HFFc6 (cell line): ENCODE measurements around the gene RNF112. TPM values are rescaled to one million over a fixed set of nuclear protein-coding genes. Genes with fewer than 3 reads are reported as not detected.

ENCODE experiments used
- DNase-seq: peaks from one replicate; pipeline ENCODE4 v3.0.0-alpha.2; 2018
- H3K27ac Mint-ChIP-seq: 2 replicates; pipeline ENCODE4 v1.8.0; 2020; ENCODE audit warnings: mild to moderate bottlenecking, mixed read lengths
- H3K27me3 Mint-ChIP-seq: 2 replicates; pipeline ENCODE4 v1.8.0; 2021; ENCODE audit warnings: mild to moderate bottlenecking, moderate library complexity, mixed read lengths; ENCODE audit not compliant: insufficient read depth
- H3K36me3 Mint-ChIP-seq: 2 replicates; pipeline ENCODE4 v1.8.0; 2021; ENCODE audit warnings: low read depth, mixed read lengths
- H3K4me1 Mint-ChIP-seq: 2 replicates; pipeline ENCODE4 v1.8.0; 2020; ENCODE audit warnings: low read depth, mixed read lengths
- H3K4me3 Mint-ChIP-seq: 2 replicates; pipeline ENCODE4 v1.8.0; 2020; ENCODE audit warnings: mild to moderate bottlenecking, moderate library complexity, mixed read lengths
- H3K9me3 Mint-ChIP-seq: 2 replicates; pipeline ENCODE4 v1.8.0; 2020; ENCODE audit warnings: mild to moderate bottlenecking, mixed read lengths
- total RNA-seq, 6 experiments: library from RNA; stranded (reverse); fragmentation: NEBNext Ultra II Directional; extraction: Animal tissue kit (Norgen Biotek cat#: 25700); gene quantifications; 2 replicates in 1 of 6; 3 replicates in 5 of 6; pipeline ENCODE4 v1.2.3, GENCODE V29; 2021
- TF ChIP-seq, protein P1 (sequence below): fragments of 200-600 bp; sonication (generic); IDR thresholded peaks from 2 replicates; pipeline ENCODE4 v1.5.0; 2021; ENCODE audit warnings: antibody characterized with exemption, mild to moderate bottlenecking

RNF112 gene
- total RNA-seq, 6 experiments from 2014 or later, result 0.40 to 1.2 (median 0.73) TPM

DNA sequence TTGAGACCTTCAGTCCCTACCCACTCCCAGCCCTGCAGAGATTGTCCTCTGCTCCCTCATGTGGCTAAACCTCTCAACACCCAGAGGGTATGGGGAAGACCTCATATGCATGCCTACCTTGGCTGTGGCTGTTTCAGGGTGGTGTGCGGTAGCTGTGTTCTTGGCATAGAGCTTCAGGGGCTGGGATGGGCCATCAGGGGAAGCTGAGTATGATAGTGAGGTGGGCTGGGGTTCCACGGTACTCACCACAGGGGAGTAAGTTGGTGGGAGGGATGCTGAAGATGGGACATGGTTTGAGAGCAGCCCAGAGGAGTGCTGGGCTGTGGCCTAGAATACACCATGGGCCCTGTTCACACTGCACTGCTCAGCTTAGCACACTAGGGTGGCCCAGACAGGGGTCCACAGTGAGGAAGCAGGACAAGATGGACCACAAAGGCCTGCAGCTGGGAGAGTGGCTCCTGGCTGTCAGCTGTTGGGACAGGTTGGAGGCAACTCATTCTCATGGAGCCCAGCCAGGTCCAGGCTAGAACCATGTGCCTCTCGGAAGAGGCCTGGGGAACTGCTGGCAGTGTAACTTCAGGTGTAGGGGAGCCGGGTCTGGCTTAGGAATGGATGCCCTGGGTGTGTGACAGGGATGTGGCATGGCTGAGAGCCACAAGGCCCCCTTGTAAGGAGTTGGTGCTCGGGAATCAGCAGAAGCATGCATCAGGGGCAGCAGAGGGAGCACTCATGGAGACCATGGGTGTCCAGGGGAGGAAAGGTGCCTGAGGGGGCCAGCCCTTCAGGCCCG lies 27.2 kb upstream of the RNF112 start:
- H3K9me3 Mint-ChIP-seq, result no peaks in the 10 kb centered on the region

DNA sequence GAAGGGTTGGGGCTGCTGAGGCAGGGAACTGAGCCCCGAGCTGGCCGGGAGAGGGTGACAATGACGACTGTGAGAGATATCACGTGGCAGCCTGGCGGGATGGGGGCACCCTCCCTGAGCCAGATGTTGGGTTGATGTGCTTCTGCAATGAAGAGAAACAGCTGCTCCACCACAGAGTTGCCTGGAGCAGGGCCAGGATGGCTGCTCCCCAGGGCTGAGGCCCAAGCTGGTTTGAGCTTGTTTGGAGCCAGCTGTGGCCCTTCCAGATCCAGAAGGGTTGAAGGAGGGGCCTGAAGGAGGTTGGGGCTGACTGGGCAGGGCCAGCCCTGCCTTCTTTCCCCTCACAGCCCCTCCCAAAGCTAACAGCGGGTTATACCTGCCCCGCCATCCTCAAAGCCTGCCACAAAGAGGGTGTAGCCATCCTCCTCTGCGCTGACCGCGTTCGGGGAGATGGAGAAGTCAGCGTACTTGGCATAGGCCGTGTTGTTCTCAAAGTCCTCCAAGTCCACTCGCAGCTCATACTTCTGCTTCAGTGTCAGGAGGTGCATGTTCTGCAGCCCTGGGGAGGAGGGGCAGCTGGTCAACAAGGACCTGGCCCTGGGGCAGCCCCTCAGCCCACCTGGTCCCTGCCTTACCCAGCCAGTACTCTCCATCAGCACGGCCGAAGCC lies 26.2 kb upstream of the RNF112 start:
- H3K27ac Mint-ChIP-seq, result peak overlapping the region; percentile 95

More for the DNA sequence above, 27.2 kb upstream of the RNF112 start:
- Mint-ChIP-seq H3K27ac (peak overlapping the region; percentile 95), H3K4me3 (peak overlapping the region; percentile 2; the same call in 1 of the 2 replicates), H3K27me3 (no peaks in the 10 kb centered on the region), H3K4me1 (peaks cover 67% of the 10 kb centered on the region), H3K36me3 (peaks cover 24% of the 10 kb centered on the region)
- no peak for DNase-seq
- TF ChIP-seq, protein P1, sequence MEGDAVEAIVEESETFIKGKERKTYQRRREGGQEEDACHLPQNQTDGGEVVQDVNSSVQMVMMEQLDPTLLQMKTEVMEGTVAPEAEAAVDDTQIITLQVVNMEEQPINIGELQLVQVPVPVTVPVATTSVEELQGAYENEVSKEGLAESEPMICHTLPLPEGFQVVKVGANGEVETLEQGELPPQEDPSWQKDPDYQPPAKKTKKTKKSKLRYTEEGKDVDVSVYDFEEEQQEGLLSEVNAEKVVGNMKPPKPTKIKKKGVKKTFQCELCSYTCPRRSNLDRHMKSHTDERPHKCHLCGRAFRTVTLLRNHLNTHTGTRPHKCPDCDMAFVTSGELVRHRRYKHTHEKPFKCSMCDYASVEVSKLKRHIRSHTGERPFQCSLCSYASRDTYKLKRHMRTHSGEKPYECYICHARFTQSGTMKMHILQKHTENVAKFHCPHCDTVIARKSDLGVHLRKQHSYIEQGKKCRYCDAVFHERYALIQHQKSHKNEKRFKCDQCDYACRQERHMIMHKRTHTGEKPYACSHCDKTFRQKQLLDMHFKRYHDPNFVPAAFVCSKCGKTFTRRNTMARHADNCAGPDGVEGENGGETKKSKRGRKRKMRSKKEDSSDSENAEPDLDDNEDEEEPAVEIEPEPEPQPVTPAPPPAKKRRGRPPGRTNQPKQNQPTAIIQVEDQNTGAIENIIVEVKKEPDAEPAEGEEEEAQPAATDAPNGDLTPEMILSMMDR, result peak; percentile 12; the same call in 1 of the 2 replicates

GRCh38 chr17:19385521-19385983 lies 25.5 kb upstream of the RNF112 start:
- 0 out of 2 replicates have a peak overlapping the region, but pooled peaks have one; percentile 9 for H3K4me3 Mint-ChIP-seq
- H3K4me1 Mint-ChIP-seq, result peaks cover 61% of the 10 kb centered on the region
- TF ChIP-seq, protein P1, result no peak

More for the DNA sequence above, 26.2 kb upstream of the RNF112 start:
- no peaks in the 10 kb centered on the region for H3K27me3 Mint-ChIP-seq
- H3K9me3 Mint-ChIP-seq, result no peaks in the 10 kb centered on the region
- peaks cover 67% of the 10 kb centered on the region for H3K4me1 Mint-ChIP-seq
- H3K4me3 Mint-ChIP-seq, result peak overlapping the region; percentile 9; the same call in 1 of the 2 replicates
- TF ChIP-seq, protein P1, result no peak
- DNase-seq, result peak; percentile 46
- H3K36me3 Mint-ChIP-seq, result peaks cover 15% of the 10 kb centered on the region

GRCh38 chr17:19386051-19386929 lies 24.7 kb upstream of the RNF112 start:
- Mint-ChIP-seq H3K27me3 (peaks cover 1% of the 10 kb centered on the region; the same call in 1 of the 2 replicates), H3K36me3 (peaks cover 8% of the 10 kb centered on the region; the same call in 1 of the 2 replicates), H3K27ac (peak overlapping the region; percentile 95), H3K4me1 (peaks cover 61% of the 10 kb centered on the region), H3K4me3 (peak overlapping the region; percentile 75), H3K9me3 (no peaks in the 10 kb centered on the region)
- TF ChIP-seq, protein P1, result no peak
- DNase-seq, result peak; percentile 95

More at GRCh38 chr17:19385521-19385983, 25.5 kb upstream of the RNF112 start:
- H3K27me3 Mint-ChIP-seq, result peaks cover 1% of the 10 kb centered on the region; the same call in 1 of the 2 replicates
- H3K27ac Mint-ChIP-seq, result peak overlapping the region; percentile 95
- no peaks in the 10 kb centered on the region for H3K9me3 Mint-ChIP-seq
- no peak for DNase-seq
- H3K36me3 Mint-ChIP-seq, result peaks cover 11% of the 10 kb centered on the region
